H9 (cell line): ENCODE results near the gene SUMF1. TPM values are rescaled to one million over a fixed set of nuclear protein-coding genes. Genes with fewer than 3 reads are reported as not detected.

Experiments used
- DNase-seq: peaks from one replicate; pipeline ENCODE4 v3.0.0-alpha.2; 2017
- H2AFZ ChIP-seq: one replicate; pipeline ENCODE4 v1.6.1; 2013; ENCODE audit warnings: mild to moderate bottlenecking, low read length, control low read depth, moderate library complexity
- H2AK5ac ChIP-seq: 2 replicates; pipeline ENCODE4 v1.6.1; 2013; ENCODE audit warnings: low read length, control low read depth, mixed read lengths; ENCODE audit not compliant: insufficient read length
- H2BK120ac ChIP-seq: one replicate; pipeline ENCODE4 v1.6.1; 2013; ENCODE audit warnings: low read depth, mild to moderate bottlenecking, low read length, control low read depth, inconsistent platforms; ENCODE audit not compliant: poor library complexity, severe bottlenecking
- H2BK12ac ChIP-seq: 2 replicates; pipeline ENCODE4 v1.6.1; 2013; ENCODE audit warnings: low read length, control low read depth, mixed read lengths, low read depth; ENCODE audit not compliant: insufficient read length
- H2BK15ac ChIP-seq: 2 replicates; pipeline ENCODE4 v1.6.1; 2013; ENCODE audit warnings: low read depth, low read length, control low read depth
- H2BK20ac ChIP-seq: one replicate; pipeline ENCODE4 v1.6.1; 2013; ENCODE audit warnings: low read depth, mild to moderate bottlenecking, low read length, control low read depth, inconsistent platforms; ENCODE audit not compliant: poor library complexity, severe bottlenecking
- H2BK5ac ChIP-seq: 2 replicates; pipeline ENCODE4 v1.6.1; 2013; ENCODE audit warnings: low read length, control low read depth, mixed read lengths; ENCODE audit not compliant: insufficient read length
- H3K14ac ChIP-seq: 2 replicates; pipeline ENCODE4 v1.6.1; 2013; ENCODE audit warnings: low read length, control low read depth; ENCODE audit not compliant: insufficient read depth
- H3K18ac ChIP-seq: 2 replicates; pipeline ENCODE4 v1.6.1; 2013; ENCODE audit warnings: low read depth, mild to moderate bottlenecking, mixed read lengths, low read length, control low read depth; ENCODE audit not compliant: insufficient read length
- H3K23ac ChIP-seq: 2 replicates; pipeline ENCODE4 v1.6.1; 2013; ENCODE audit warnings: low read length, control low read depth, mixed read lengths, low read depth; ENCODE audit not compliant: insufficient read length
- H3K23me2 ChIP-seq: 2 replicates; pipeline ENCODE4 v1.6.1; 2013; ENCODE audit warnings: low read depth, mild to moderate bottlenecking, mixed read lengths, low read length, control low read depth; ENCODE audit not compliant: insufficient read length, poor library complexity, severe bottlenecking
- H3K27ac ChIP-seq: 2 replicates; pipeline ENCODE4 v1.5.1; 2013; ENCODE audit warnings: low read length, control low read depth, mixed read lengths, low read depth; ENCODE audit not compliant: insufficient read length
- H3K27me3 ChIP-seq: 2 replicates; pipeline ENCODE4 v1.6.1; 2013; ENCODE audit warnings: low read length, control low read depth, inconsistent platforms; ENCODE audit not compliant: insufficient read depth
- H3K4ac ChIP-seq: 2 replicates; pipeline ENCODE4 v1.6.1; 2013; ENCODE audit warnings: low read depth, mild to moderate bottlenecking, control low read depth, inconsistent platforms, low read length, moderate library complexity
- H3K4me1 ChIP-seq: 2 replicates; pipeline ENCODE4 v1.6.1; 2013; ENCODE audit warnings: low read length, control low read depth, inconsistent platforms; ENCODE audit not compliant: insufficient read depth
- H3K4me2 ChIP-seq: 2 replicates; pipeline ENCODE4 v1.6.1; 2013; ENCODE audit warnings: low read length, control low read depth, mixed read lengths; ENCODE audit not compliant: insufficient read length, insufficient read depth
- H3K56ac ChIP-seq: 2 replicates; pipeline ENCODE4 v1.6.1; 2013; ENCODE audit warnings: low read depth, mild to moderate bottlenecking, mixed read lengths, low read length, control low read depth; ENCODE audit not compliant: insufficient read length
- H3K79me1 ChIP-seq: 2 replicates; pipeline ENCODE4 v1.6.1; 2013; ENCODE audit warnings: low read depth, mild to moderate bottlenecking, moderate library complexity, low read length, control low read depth, inconsistent platforms; ENCODE audit not compliant: insufficient read depth, poor library complexity, severe bottlenecking
- H3K79me2 ChIP-seq: 2 replicates; pipeline ENCODE4 v1.6.1; 2013; ENCODE audit warnings: low read length, control low read depth, inconsistent platforms; ENCODE audit not compliant: insufficient read depth
- H3K9ac ChIP-seq: 2 replicates; pipeline ENCODE4 v1.6.1; 2013; ENCODE audit warnings: low read length, control low read depth, mixed read lengths; ENCODE audit not compliant: insufficient read length; ENCODE audit errors: extremely low read depth
- H3K9me3 ChIP-seq: one replicate; pipeline ENCODE4 v1.6.1; 2013; ENCODE audit warnings: low read depth, low read length, inconsistent platforms; ENCODE audit not compliant: control insufficient read depth
- H3T11ph ChIP-seq: one replicate; pipeline ENCODE4 v1.6.1; 2013; ENCODE audit warnings: mild to moderate bottlenecking, low read length, control low read depth, inconsistent platforms
- H4K20me1 ChIP-seq: one replicate; pipeline ENCODE4 v1.6.1; 2013; ENCODE audit not compliant: control insufficient read depth, insufficient read length, insufficient read depth
- H4K5ac ChIP-seq: 2 replicates; pipeline ENCODE4 v1.6.1; 2013; ENCODE audit warnings: low read depth, mild to moderate bottlenecking, mixed read lengths, low read length, control low read depth; ENCODE audit not compliant: insufficient read length
- H4K8ac ChIP-seq: replicated peaks from 2 replicates; pipeline ENCODE4 v1.6.1; 2013; ENCODE audit warnings: low read length, control low read depth, mixed read lengths, low read depth; ENCODE audit not compliant: insufficient read length
- H4K91ac ChIP-seq: 2 replicates; pipeline ENCODE4 v1.6.1; 2013; ENCODE audit warnings: low read depth, mild to moderate bottlenecking, moderate library complexity, mixed read lengths, low read length, control low read depth; ENCODE audit not compliant: insufficient read length
- H3K27ac Mint-ChIP-seq, 3 experiments: 2 replicates in 2 of 3; 3 replicates in 1 of 3; pipeline ENCODE4 v1.8.0; 2020 to 2021; ENCODE audit warnings: mixed read lengths in 3 of 3, mild to moderate bottlenecking in 1 of 3, moderate library complexity in 1 of 3
- H3K27me3 Mint-ChIP-seq: 2 replicates; pipeline ENCODE4 v1.8.0; 2021; ENCODE audit warnings: low read depth, mild to moderate bottlenecking, moderate library complexity, mixed read lengths
- H3K36me3 Mint-ChIP-seq, 3 experiments: 2 replicates in 2 of 3; 3 replicates in 1 of 3; pipeline ENCODE4 v1.8.0; 2020 to 2021; ENCODE audit warnings: low read depth in 3 of 3, mixed read lengths in 3 of 3; ENCODE audit not compliant: insufficient read depth in 1 of 3
- H3K4me1 Mint-ChIP-seq, 2 experiments: 2 replicates each; pipeline ENCODE4 v1.8.0; 2020; ENCODE audit warnings: mixed read lengths in 2 of 2
- H3K4me3 Mint-ChIP-seq, 2 experiments: 2 replicates in 1 of 2; 3 replicates in 1 of 2; pipeline ENCODE4 v1.8.0; 2020 to 2021; ENCODE audit warnings: mild to moderate bottlenecking in 2 of 2, mixed read lengths in 2 of 2, moderate library complexity in 1 of 2
- H3K9me3 Mint-ChIP-seq, 2 experiments: 2 replicates in 1 of 2; 3 replicates in 1 of 2; pipeline ENCODE4 v1.8.0; 2020; ENCODE audit warnings: mild to moderate bottlenecking in 2 of 2, mixed read lengths in 2 of 2, moderate library complexity in 1 of 2
- CTCF ChIP-seq: fragments of 200-600 bp; sonication (generic); conservative IDR thresholded peaks from 3 replicates; pipeline ENCODE4 v1.8.0; 2021; ENCODE audit warnings: antibody characterized with exemption, mild to moderate bottlenecking
- WGBS: extraction: QIAGEN DNeasy Blood & Tissue Kit; methylation state at CpG from one replicate; pipeline ENCODE4 v1.1.7; 2013; ENCODE audit warnings: missing lambda C conversion rate, low lambda C conversion rate, mixed read lengths; ENCODE audit not compliant: insufficient read length; ENCODE audit errors: extremely low coverage; 5-methylcytosine and 5-hydroxymethylcytosine counted together
- total RNA-seq: library from RNA; stranded (reverse); gene quantifications from 2 replicates; pipeline ENCODE4 v1.2.1, GENCODE V29; 2021

SUMF1 gene
- total RNA-seq, 1 experiment from 2014 or later = 9.5 TPM

GRCh38 chr3:4395448-4395847 lies 71.6 kb downstream of the SUMF1 start:
- Histone ChIP-seq H3K4ac (no peak overlapping the region), H2BK15ac (no peak overlapping the region), H3K4me2 (no peak overlapping the region), H3K27me3 (no peaks in the 10 kb centered on the region), H2BK20ac (no peak overlapping the region), H3K56ac (no peak overlapping the region), H3K23ac (no peak overlapping the region), H3K9me3 (no peaks in the 10 kb centered on the region), H2AFZ (no peak overlapping the region), H4K5ac (no peak overlapping the region), H2BK5ac (no peak overlapping the region), H4K8ac (no peak overlapping the region), H2BK120ac (no peak overlapping the region), H4K91ac (no peak overlapping the region), H3K4me1 (no peaks in the 10 kb centered on the region), H3K23me2 (no peaks in the 10 kb centered on the region), H3K18ac (no peak overlapping the region), H3K14ac (no peak overlapping the region), H4K20me1 (no peaks in the 10 kb centered on the region), H3T11ph (no peak overlapping the region), H3K9ac (no peak overlapping the region), H3K27ac (no peak overlapping the region), H3K79me1 (no peaks in the 10 kb centered on the region), H2AK5ac (no peak overlapping the region), H2BK12ac (no peak overlapping the region), H3K79me2 (no peaks in the 10 kb centered on the region)
- peaks cover 5 to 10% (median 7%) of the 10 kb centered on the region in 3 experiments; a peak in 5 of 7 replicates for H3K36me3 Mint-ChIP-seq
- no peak for TF ChIP-seq CTCF
- peaks cover 8 to 12% of the 10 kb centered on the region in 2 experiments for H3K4me1 Mint-ChIP-seq
- no peak overlapping the region for H3K4me3 Mint-ChIP-seq
- peaks cover 0 to 4% of the 10 kb centered on the region in 2 experiments; a peak in 2 of 5 replicates for H3K9me3 Mint-ChIP-seq
- no peak overlapping the region for H3K27ac Mint-ChIP-seq
- H3K27me3 Mint-ChIP-seq = no peaks in the 10 kb centered on the region
- no peak for DNase-seq
- no CpG with 5 or more reads among the region's 6 CpGs for WGBS
